Ishikawa (cell line): Measurements from ENCODE around the gene DPP4.

Experiments used
- CREB1 ChIP-seq: IDR thresholded peaks from 2 replicates; pipeline ENCODE4 v1.6.1; 2012; ENCODE audit warnings: low read depth
- FOXM1 ChIP-seq: IDR thresholded peaks from 2 replicates; pipeline ENCODE4 v1.6.1; 2012; ENCODE audit warnings: low read depth, borderline replicate concordance
- NFIC ChIP-seq: IDR thresholded peaks from 2 replicates; pipeline ENCODE4 v1.6.1; 2012
- RAD21 ChIP-seq: IDR thresholded peaks from 2 replicates; pipeline ENCODE4 v1.6.1; 2012; ENCODE audit warnings: low read depth
- TAF1 ChIP-seq: IDR thresholded peaks from 2 replicates; pipeline ENCODE4 v1.6.1; 2012; ENCODE audit warnings: low read depth, mild to moderate bottlenecking
- YY1 ChIP-seq: IDR thresholded peaks from 2 replicates; pipeline ENCODE4 v1.6.1; 2012; ENCODE audit warnings: low read depth
- TF ChIP-seq, protein P1 (sequence below): IDR thresholded peaks from 2 replicates; pipeline ENCODE4 v1.6.1; 2012; ENCODE audit warnings: low read depth, mild to moderate bottlenecking
- TF ChIP-seq, protein P2 (sequence below): IDR thresholded peaks from 2 replicates; pipeline ENCODE4 v1.6.1; 2012

DNA sequence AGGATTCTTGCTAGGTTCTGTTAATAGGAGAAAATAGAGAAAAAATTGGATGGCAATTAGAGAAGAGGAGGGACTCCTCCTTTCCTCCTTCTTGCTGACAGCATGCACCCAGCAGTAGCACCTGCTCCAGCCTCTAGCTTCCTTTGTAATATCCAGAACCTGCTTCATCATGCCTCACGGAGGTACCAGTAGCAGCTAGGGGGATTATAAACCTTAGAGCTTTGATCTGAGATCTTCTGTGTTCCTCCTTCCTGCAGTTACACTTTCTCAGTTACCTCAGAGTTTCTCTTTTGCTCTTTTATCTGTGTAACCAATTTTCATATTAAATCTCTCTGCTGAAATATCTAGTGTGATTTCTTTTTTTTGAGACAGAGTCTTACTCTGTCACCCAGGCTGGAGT is 16.6 kb downstream of the DPP4 start:
- TF ChIP-seq TAF1 = no peak
- TF ChIP-seq YY1 = no peak
- TF ChIP-seq CREB1 = no peak
- TF ChIP-seq, protein P1, sequence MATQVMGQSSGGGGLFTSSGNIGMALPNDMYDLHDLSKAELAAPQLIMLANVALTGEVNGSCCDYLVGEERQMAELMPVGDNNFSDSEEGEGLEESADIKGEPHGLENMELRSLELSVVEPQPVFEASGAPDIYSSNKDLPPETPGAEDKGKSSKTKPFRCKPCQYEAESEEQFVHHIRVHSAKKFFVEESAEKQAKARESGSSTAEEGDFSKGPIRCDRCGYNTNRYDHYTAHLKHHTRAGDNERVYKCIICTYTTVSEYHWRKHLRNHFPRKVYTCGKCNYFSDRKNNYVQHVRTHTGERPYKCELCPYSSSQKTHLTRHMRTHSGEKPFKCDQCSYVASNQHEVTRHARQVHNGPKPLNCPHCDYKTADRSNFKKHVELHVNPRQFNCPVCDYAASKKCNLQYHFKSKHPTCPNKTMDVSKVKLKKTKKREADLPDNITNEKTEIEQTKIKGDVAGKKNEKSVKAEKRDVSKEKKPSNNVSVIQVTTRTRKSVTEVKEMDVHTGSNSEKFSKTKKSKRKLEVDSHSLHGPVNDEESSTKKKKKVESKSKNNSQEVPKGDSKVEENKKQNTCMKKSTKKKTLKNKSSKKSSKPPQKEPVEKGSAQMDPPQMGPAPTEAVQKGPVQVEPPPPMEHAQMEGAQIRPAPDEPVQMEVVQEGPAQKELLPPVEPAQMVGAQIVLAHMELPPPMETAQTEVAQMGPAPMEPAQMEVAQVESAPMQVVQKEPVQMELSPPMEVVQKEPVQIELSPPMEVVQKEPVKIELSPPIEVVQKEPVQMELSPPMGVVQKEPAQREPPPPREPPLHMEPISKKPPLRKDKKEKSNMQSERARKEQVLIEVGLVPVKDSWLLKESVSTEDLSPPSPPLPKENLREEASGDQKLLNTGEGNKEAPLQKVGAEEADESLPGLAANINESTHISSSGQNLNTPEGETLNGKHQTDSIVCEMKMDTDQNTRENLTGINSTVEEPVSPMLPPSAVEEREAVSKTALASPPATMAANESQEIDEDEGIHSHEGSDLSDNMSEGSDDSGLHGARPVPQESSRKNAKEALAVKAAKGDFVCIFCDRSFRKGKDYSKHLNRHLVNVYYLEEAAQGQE = no peak
- no peak for TF ChIP-seq FOXM1
- TF ChIP-seq RAD21 = no peak
- TF ChIP-seq, protein P2, sequence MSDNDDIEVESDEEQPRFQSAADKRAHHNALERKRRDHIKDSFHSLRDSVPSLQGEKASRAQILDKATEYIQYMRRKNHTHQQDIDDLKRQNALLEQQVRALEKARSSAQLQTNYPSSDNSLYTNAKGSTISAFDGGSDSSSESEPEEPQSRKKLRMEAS = no peak
- no peak for TF ChIP-seq NFIC
